ENCODE measurements around the gene ADAM21.
"Not testable (repeated sequence)": the region's sequence is repeated elsewhere in the genome, so short reads cannot be mapped to it uniquely, and the experiment has no call there.

The ADAM21 gene

DNA sequence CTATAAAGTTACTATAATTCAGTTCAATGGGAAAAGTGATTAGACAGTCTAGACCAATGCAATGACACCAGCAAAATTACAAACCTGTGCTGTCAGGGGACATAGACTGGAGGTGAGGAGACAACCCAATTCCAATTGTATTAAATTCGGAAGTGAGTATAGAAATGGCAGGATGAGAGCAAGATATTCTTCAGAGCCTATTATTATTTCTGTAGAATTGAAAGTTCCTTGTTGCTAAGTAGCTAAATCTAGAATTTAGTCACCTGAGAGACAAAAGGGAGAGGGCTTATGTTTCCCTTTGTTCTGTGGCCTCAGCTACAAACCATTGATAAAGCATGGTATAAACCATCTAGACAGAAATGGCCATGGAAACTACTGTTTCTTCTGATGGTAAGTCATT is at the start of gene ADAM21:
Gene ADAM21 (plus strand): TSS at position 301 of the 400 bp plus-strand sequence. CDS start 5,326 bp downstream, outside the sequence.
- no peak for DNase-seq (ENCODE audit: low spot score)

DNA sequence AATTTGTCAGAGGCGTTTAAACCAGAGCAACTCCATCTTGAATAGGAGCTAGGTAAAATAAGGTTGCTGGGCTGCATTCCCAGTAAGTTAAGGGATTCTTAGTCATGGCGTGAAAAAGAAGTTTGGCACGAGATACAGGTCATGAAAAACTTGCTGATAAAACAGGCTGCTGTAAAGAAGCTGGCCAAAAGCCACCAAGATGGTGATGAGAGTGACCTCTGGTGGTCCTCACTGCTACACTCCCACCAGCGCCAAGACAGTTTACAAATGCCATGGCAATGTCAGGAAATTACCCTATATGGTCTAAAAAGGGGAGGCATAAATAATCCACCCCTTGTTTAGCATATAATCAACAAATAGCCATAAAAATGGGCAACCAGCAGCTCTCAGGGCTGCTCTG is 48.6 kb upstream of the ADAM21 start:
- peak; percentile 71 for DNase-seq (ENCODE audit: low spot score)

DNA sequence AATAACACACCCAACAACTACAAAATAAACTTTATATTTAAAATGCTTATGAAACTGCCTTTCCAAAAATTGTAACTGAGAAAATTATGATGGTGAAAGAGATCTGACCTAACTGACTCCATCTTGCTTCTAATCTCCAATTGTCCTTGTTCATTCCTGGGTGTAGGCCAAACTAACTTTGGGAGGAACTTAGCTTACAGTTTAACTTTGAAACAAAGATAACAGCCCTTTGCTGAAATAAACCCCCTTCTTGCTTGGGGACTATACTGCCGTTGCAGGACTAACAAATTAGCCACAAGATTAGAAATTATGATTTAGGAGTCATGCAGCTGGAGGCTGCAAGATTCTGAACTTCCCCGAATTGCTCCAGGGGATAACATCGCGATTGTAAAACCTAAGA is 45.8 kb upstream of the ADAM21 start:
- DNase-seq (ENCODE audit: low spot score): peak; percentile 26

DNA sequence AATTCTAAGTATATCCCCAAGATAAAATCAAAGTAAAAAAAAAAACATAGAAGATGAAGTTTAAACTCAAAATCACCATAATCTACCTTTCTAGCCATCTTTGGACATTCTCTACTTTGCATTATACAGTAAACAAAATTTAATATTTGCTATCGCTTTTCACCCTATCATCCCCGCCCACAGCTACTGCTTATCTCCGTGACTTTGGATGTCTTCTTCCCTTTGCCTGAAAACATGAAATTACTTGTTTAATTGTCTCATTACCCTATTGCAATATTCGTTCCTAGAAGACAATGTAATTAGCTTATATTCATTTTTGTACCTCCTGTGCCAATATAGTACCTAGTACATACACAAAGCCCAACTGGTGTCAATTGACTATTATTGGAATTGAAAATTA is 44.4 kb upstream of the ADAM21 start:
- no peak for DNase-seq (ENCODE audit: low spot score)

DNA sequence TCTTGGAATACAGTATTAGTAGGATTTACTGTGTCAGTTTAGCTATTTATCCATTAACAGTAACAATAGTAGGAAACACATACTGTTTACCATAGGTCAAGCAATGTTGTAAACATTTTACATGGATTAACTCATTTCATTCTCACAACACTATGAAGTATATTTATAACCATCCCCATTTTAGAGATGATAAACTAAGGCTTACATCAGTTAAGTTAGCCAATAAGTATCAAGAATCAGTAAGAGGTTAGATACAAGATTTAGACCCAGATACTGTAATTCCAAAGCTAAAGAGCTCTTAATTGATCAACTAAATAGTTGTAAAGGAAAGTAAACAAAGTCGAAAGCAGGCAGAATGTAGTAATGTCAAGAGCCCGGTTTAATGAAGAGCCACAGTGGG is 36.2 kb upstream of the ADAM21 start:
- no peak for DNase-seq (ENCODE audit: low spot score)

DNA sequence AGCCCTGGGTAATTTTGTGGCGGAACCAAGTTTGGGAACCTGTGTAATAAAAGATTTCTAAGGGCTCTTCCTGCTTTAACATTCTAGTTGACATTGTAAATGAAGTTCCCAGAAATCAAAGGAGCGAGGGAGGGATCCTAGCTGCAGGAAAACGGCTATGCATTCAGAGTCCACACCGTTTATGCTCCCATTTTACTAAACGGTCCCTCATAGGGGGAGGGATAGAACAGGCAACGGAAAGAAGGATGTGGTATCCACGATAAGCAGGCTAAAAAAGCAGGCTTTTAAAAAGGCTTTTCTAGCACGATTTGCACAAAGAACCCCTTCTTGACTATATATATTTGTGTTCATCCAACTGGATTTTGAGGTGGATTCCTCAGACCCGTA is 35.6 kb upstream of the ADAM21 start:
- no peak for DNase-seq (ENCODE audit: low spot score)

DNA sequence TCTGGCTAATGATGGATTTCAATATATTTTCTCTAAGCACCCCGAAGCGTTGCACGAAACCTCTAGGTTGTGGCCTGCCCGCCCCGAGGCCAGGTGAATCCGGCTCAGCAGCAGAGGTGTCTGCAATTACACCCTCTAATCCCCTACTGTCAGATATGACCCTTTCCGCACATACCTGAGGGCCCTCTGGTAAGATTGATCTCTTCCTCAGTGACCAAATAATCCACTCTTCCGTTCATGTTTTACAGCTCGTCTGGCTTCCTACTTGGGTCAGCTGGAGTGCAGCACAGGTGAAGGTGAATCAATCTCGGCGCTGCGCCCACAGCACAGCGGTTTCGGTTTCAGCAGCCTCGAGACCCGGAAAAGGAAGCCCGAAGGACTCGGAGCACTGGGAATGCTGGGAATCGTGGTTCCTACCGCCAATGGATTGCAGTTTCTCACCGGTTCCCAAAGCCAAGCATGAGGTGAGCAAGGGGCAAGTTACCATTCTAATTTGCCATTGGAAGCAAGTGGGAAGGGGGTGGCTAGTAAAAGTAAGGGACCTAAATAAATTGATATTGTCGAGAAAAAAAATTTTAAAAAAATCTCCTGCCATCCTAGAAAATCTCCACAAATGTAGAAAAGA is 35.1 kb upstream of the ADAM21 start, which contains the start of gene SYNJ2BP:
Gene SYNJ2BP (minus strand): TSS at position 366 of the 625 bp plus-strand sequence. CDS start 127 bp downstream, at position 239.
- no peak for DNase-seq (ENCODE audit: low spot score)

DNA sequence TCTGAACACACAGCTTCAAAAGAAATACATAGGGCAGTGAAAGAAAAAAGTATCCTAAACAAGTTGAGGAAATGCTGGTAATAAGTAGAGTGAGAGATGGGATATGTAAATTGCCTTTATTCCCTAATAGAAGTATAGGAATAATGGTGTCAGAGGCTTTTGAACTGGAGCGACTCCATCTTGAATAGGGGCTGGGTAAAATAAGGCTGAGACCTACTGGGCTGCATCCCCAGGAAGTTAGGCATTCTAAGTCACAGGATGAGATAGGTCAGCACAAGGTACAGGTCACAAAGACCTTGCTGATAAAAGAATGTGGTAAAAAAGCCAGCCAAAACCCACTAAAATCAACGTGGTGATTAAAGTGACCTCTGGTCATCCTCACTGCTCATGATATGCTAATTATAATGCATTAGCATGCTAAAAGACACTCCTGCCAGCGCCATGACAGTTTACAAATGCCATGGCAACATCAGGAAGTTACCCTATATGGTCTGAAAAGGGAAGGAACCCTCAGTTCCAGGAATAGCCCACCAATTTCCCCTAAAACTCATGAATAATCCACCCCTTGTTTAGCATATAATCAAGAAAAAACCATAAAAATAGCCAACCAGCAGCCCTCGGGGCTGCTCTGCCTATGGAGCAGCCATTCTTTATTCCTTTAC is 32.6 kb upstream of the ADAM21 start:
- DNase-seq (ENCODE audit: low spot score): not testable (repeated sequence)

DNA sequence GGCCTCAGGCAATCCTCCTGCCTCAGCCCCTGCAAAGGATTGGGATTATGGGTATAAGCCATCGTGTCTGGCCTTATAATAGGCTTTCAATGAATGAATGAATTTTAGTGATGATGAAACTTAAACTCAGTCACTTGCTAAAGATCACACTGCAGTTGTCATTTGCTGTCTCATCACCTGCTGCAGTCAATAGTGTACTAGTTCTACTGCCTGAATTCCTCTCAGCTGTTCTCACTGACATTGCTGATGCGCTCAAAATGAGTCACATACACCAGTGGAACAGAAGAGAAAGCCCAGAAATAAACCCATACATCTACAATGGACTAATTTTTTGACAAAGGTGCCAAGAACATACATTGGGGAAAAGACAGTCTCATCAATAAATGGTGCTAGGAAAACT is 29.4 kb upstream of the ADAM21 start:
- DNase-seq (ENCODE audit: low spot score): no peak

DNA sequence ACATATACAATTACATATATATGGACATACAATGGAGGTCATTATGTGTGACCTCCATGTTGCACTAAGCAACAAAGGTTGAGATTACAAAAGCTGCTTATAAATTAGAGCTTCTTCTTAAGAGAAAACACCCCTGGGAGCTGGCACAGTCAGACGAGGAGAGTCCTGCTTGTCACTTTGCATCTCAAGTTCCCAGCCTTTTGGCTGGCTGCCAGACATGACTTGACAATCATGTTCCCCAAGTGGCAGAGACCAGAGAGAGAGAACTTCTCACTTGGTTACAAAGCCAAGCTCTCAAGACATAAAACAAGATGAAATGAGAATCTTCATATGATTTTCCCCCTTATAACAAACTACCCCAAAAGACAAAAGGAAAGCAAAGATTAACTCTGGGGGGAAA is 26.6 kb upstream of the ADAM21 start:
- DNase-seq (ENCODE audit: low spot score): peak; percentile 68

DNA sequence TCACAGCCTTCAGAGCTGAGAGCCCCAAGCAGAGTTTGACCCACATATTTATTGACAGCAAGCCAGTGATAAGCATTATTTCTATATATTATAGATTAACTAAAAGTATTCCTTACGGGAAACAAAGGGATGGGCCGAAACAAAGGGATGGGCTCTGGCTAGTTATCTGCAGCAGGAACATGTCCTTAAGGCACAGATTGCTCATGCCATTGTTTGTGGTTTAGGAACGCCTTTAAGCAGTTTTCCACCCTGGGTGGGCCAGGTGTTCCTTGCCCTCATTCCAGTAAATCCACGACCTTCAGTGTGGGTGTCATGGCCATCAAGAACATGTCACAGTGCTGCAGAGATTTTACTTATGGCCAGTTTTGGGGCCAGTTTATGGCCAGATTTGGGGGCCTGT is 25.4 kb upstream of the ADAM21 start:
- DNase-seq (ENCODE audit: low spot score): not testable (repeated sequence)

DNA sequence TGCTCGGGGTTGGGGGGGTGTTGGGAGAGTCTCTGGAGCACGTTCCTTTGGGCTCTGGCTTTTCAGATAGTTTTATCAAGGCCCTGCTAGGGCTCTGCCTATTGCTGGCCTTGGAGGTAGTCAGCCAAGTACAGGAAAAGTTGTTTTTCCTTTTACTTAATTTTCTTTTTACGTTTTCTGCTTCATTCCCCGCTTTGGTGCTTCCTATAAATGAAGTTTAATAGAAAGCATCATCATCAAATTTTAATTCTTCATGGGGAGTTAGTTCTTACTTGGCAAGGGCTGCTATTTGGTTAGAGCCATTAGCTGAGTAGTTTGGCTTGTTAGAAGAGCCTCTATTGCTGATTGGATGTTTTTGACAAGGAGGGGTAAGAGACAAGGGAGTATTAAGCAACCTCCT is 15.1 kb upstream of the ADAM21 start:
- DNase-seq (ENCODE audit: low spot score): no peak

DNA sequence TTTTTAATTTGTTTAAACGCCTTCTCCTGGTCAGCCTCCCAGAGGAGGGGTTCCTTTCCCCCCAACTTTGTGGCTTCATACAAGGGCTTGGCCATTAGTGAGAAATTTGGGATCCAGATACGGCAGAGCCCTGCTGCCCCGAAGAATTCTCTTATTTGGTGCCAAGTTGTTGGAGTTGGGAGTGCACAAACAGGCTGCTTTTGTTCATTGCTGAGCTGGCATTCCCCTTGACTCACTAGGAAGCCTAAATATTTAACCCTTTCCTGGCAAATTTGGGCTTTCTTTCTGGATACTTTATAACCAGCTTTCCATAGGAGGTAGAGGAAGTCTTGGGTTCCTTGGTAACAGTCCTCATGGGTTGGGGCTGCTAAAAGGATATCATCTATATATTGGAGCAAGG is 10.3 kb upstream of the ADAM21 start:
- no peak for DNase-seq (ENCODE audit: low spot score)

DNA sequence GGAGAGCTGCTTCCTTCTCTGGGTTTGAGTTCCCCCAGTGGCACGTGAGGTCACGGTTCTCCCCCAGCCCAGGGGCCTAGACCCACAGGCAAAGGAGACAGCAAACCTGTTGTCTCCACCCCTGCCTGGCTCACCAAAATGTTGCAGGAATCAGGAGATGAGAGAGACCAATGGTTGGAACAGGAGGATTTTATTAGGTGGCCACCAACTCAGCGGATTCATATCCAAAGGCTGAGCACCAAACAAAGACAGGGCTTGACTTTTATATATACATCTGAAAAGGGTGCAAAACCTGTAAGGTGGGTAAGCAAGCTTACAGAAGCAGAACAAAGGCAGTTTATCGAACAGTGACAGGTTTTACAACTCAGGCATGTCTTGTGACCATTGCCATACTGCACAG is 9.2 kb upstream of the ADAM21 start:
- DNase-seq (ENCODE audit: low spot score): no peak

DNA sequence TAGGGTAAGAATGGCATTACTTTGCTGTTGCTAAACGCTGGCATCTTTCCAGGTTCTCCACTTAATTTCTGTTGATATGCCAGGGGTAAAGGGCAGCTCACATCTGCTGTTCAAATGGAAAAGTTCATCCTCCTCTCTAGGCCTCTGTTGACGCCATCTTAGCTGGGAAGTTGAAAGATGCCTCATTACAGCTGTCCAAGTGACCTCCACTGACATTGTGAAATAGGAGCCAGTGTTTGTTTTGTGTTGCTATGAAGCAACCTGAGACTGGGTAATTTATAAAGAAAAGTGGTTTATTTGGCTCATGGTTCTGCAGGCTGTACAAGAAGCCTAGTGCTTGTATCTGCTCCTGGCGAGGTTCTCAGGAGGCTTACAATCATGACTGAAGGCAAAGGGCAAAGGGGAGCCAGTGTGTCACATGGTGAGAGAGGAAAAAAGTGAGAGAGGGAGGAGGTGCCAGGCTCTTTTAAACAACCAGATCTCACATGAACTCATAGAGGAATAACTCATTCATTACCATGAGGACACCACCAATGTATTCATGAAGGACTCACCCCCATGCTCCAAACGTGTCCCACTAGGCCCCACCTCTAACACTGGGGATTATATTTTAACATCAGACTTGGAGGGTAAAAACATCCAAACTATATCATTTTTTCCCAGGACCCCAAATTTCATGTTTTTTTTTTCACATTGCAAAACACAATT is 3.2 kb upstream of the ADAM21 start:
- DNase-seq (ENCODE audit: low spot score): no peak

DNA sequence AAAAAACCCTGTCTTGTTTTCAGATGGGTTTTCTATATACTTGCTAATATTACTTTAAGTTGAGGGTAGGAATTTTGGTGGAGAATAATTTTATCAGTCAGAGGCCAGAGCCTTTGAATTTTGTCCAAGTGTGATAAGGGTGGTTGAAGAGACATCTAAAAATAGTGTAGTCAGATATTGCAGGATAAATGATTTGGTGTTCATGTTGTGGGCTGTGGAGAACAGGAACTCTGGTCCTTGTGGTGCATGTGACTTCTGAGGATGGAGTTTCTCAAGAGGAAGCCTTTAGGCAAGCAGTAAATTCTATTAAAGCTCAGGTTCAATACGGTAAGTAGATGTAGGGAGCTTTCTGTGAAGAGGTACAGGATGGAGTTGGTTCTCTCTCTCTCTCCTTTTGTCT is 2.8 kb downstream of the ADAM21 start:
- DNase-seq (ENCODE audit: low spot score): no peak

DNA sequence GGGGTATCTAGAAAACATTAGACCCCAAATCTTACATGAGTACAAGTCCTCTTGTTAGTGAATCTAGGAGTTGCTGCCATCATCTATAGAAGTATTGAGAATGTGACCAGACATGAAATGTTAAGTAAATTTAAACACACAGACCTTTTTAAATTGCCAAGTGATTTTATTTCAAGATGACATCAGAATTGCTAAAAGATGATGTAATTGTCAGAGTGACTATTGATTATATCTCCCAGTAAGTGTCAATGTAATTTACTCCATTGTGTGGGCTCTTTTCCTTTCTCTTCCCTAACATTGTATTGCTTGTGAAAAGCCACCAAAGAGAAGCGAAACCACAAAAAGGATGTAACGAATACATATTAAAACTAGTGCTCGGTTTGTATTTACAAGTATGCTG is 16.8 kb downstream of the ADAM21 start:
- no peak for DNase-seq (ENCODE audit: low spot score)

DNA sequence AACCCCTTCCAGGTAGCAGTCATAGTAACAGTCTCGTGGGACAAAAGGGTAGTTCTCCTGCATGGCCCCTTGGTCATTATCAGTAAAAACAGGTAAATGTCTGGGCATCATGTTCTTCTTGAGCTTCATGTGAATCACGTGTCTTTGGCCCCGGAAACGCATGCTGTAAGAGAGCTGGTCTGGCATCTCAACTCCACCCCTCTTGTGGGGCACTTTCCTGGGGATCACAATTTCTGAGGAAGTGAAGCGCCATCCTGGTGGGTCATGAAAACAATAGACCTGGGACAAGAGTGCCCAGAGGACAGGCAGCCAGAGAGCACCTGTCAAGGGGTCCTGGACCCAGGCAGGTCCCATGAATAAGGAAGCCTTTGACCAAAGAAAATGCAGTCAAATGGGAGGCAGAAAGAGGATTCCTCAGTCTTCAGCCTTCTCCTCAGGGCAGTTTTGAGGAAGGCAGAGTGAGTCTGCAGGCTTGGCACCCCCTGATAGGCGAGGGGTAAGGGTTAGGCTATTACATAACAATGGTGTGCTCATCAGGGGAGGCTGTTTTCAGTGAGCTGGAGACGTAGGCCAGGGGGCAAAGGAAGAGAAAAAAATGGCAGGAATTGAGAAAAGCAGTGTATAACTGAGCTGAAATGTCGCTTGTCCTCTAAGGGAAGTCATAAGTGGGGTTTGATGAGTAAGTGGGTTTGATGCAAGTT is 19.0 kb downstream of the ADAM21 start:
- not testable (repeated sequence) for DNase-seq (ENCODE audit: low spot score)

DNA sequence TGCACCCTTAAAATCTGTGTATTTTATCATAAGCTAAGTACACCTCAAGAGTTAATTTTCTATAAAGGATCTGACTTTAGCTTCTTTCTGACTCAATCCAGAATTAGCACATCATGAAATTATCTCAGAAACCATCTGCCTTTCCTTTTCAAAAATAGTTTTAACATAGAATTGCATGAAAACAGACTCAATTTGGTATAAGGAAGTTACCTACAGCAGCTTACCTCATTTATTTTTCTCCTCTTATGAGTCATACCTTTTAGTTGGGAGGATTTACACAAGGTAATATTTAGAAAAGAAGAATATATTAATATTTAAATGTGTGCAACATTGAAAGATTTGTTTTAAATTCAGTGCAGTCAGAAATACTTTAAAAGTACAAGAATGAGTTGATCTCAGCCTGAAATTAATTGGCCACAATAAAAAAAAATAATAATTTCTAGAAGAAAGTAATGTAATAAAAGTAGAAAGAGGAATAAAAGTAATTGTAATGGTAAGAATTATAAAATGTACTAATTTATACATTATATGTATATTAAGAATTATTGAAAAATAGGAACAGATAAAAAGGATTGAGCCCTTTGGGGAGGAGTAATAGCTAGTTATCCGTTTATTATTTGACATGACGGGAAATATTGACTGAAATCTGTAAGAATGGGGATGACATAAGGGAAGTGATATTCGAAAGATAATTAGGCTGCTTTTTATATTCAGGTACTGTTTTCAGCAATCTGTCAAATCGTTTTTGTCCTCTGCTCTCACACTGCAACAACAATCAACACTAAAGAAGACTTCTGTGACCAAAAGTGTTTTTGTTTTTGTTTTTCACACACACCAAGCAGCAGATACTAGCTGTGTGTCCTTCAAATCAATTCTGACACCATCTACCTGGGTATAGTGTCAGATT is 20.5 kb downstream of the ADAM21 start:
- DNase-seq (ENCODE audit: low spot score): no peak

DNA sequence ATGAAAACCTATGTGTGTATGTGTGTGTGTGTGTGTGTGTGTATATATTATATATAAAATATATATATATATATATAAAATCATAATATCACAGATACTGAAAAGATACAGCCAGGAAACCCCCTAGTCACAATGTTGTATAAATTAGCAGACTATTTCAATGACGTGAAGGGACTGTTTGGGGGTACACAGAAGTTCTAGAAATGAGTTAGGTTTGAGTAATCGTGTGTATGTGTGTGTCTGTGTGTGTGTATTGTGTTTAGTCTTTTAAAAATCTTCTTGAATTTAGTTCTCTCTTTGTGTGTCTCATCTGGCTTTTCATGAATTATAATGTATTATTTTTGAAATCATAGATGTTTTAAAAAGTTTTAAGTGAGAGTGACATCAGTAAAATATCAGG is 21.9 kb downstream of the ADAM21 start:
- DNase-seq (ENCODE audit: low spot score): no peak

DNA sequence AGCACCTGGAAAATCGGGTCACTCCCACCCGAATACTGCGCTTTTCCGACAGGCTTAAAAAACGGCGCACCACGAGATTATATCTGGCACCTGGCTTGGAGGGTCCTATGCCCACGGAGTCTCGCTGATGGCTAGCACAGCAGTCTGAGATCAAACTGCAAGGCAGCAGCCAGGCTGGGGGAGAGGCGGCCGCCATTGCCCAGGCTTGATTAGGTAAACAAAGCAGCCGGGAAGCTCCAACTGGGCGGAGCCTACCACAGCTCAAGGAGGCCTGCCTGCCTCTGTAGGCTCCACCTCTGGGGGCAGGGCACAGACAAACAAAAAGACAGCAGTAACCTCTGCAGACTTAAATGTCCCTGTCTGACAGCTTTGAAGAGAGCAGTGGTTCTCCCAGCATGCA is 23.5 kb downstream of the ADAM21 start:
- not testable (repeated sequence) for DNase-seq (ENCODE audit: low spot score)

Data from hematopoietic multipotent progenitor cell treated with erythropoietin and hydrocortisone succinate and interleukin-3 and kit ligand, for 15 days (in vitro differentiated cells).